Dendritic cell treated with granulocyte-macrophage colony-stimulating factor and Interleukin-4, amounts not matched to agents 40 ng/mL and 50 ng/mL, for 4 days (primary cell): ENCODE results near the gene KRI1.
"Not testable (repeated sequence)": the region's sequence is repeated elsewhere in the genome, so short reads cannot be mapped to it uniquely, and the experiment has no call there.

ENCODE experiments used
- H3K27ac Mint-ChIP-seq: one replicate; pipeline ENCODE4 v1.8.0; 2022; ENCODE audit warnings: mild to moderate bottlenecking, mixed read lengths
- H3K27me3 Mint-ChIP-seq: one replicate; pipeline ENCODE4 v1.8.0; 2022; ENCODE audit warnings: mild to moderate bottlenecking, mixed read lengths
- H3K36me3 Mint-ChIP-seq: one replicate; pipeline ENCODE4 v1.8.0; 2022; ENCODE audit warnings: low read depth, mixed read lengths
- H3K4me1 Mint-ChIP-seq: one replicate; pipeline ENCODE4 v1.8.0; 2022; ENCODE audit warnings: low read depth, mixed read lengths
- H3K4me3 Mint-ChIP-seq: one replicate; pipeline ENCODE4 v1.8.0; 2022; ENCODE audit warnings: mild to moderate bottlenecking, moderate library complexity, mixed read lengths
- H3K9me3 Mint-ChIP-seq: one replicate; pipeline ENCODE4 v1.8.0; 2022; ENCODE audit warnings: mixed read lengths
- intact Hi-C: fragments of 100-400 bp; cut with micrococcal nuclease; formaldehyde crosslinking; loops from one replicate; pipeline ENCODE4 v1.15.0; 2022

The KRI1 gene

GRCh38 chr19:10587022-10587838, 21.4 kb upstream of the KRI1 start, which contains the start of gene AP1M2:
Gene AP1M2, minus strand, starts transcription at chr19:10587312. Its CDS starts 81 bp downstream, at chr19:10587231.
- no peaks in the 10 kb centered on the region for H3K36me3 Mint-ChIP-seq
- H3K4me1 Mint-ChIP-seq, result no peaks in the 10 kb centered on the region
- H3K4me3 Mint-ChIP-seq, result no peak within 1 kb of the TSS
- peaks cover 22% of the 10 kb centered on the region for H3K27me3 Mint-ChIP-seq
- H3K9me3 Mint-ChIP-seq, result no peaks in the 10 kb centered on the region
- no peak within 1 kb of the TSS for H3K27ac Mint-ChIP-seq
- intact Hi-C loops, result no loop called here

DNA sequence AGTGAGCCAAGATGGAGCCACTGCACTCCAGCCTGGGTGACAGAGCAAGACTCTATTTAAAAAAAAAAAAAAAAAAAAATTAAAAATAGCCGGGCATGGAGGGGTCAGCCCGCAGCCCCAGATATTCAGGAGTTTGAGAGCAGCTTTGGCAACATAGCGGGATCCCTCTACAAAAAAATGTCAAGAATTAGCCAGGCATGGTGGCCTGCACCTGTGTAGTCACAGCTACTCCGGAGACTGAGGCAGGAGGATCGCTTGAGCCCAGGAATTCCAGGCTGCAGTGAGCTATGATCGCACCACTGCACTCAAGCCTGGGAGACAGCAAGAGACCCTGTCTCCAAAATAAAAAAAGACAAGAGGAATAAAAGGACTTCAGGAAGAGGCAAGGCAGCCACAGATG, 20.6 kb upstream of the KRI1 start:
- no peak overlapping the region for H3K27ac Mint-ChIP-seq
- no peaks in the 10 kb centered on the region for H3K4me1 Mint-ChIP-seq
- H3K4me3 Mint-ChIP-seq, result no peak overlapping the region
- H3K36me3 Mint-ChIP-seq, result no peaks in the 10 kb centered on the region
- H3K9me3 Mint-ChIP-seq, result no peaks in the 10 kb centered on the region
- intact Hi-C loops, result no loop called here
- peaks cover 22% of the 10 kb centered on the region for H3K27me3 Mint-ChIP-seq

- intact Hi-C loops, result no loop called here
- H3K27me3 Mint-ChIP-seq, result peaks cover 22% of the 10 kb centered on the region
- H3K9me3 Mint-ChIP-seq, result no peaks in the 10 kb centered on the region
- no peak overlapping the region for H3K4me3 Mint-ChIP-seq
- no peaks in the 10 kb centered on the region for H3K36me3 Mint-ChIP-seq
- H3K27ac Mint-ChIP-seq, result no peak overlapping the region
- no peaks in the 10 kb centered on the region for H3K4me1 Mint-ChIP-seq
These were observed 17.4 kb upstream of the KRI1 start for GRCh38 chr19:10583036-10583776.

GRCh38 chr19:10582091-10582490, 16.3 kb upstream of the KRI1 start:
- Mint-ChIP-seq H3K4me1 (no peaks in the 10 kb centered on the region), H3K4me3 (no peak overlapping the region), H3K27ac (no peak overlapping the region), H3K36me3 (no peaks in the 10 kb centered on the region), H3K27me3 (peaks cover 13% of the 10 kb centered on the region), H3K9me3 (no peaks in the 10 kb centered on the region)
- intact Hi-C loops, result no loop called here

- H3K4me3 Mint-ChIP-seq, result no peak overlapping the region
- H3K4me1 Mint-ChIP-seq, result no peaks in the 10 kb centered on the region
- H3K36me3 Mint-ChIP-seq, result no peaks in the 10 kb centered on the region
- intact Hi-C loops, result loop anchor here (1.0 kb wide), 2 partner anchors 63 to 119 kb away; no protein-coding TSS in a partner anchor
- no peak overlapping the region for H3K27ac Mint-ChIP-seq
- no peaks in the 10 kb centered on the region for H3K9me3 Mint-ChIP-seq
- H3K27me3 Mint-ChIP-seq, result peaks cover 6% of the 10 kb centered on the region
These were observed 15.3 kb upstream of the KRI1 start for GRCh38 chr19:10580979-10581631.

DNA sequence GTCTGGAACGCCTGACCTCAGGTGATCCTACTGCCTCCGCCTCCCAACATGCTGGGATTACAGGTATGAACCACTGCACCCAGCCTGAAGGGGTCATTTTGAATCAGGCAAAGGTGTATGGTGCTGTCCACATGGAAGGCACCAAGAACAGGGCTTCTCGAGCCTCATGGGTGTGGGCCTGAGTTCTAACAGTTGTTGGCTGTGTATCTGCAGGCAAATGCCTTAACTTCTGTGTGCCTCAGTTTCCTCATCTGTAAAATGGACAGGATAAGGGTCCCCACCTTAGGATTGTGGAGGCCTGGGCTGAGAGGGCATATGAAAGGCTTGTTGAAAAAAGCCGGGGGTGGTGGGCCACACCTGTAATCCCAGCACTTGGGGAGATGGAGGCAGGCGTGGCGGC, 12.1 kb upstream of the KRI1 start:
- intact Hi-C loops, result loop anchor here (10.0 kb wide), 1 partner anchor 93 kb away; no protein-coding TSS in a partner anchor
- Mint-ChIP-seq H3K27me3 (peaks cover under 1% of the 10 kb centered on the region), H3K36me3 (no peaks in the 10 kb centered on the region), H3K4me1 (no peaks in the 10 kb centered on the region), H3K27ac (no peak overlapping the region), H3K9me3 (no peaks in the 10 kb centered on the region), H3K4me3 (no peak overlapping the region)

- intact Hi-C loops, result loop anchor here (10.0 kb wide), 1 partner anchor 90 kb away; no protein-coding TSS in a partner anchor
- Mint-ChIP-seq H3K36me3 (no peaks in the 10 kb centered on the region), H3K4me1 (peaks cover 14% of the 10 kb centered on the region)
These were observed 9.4 kb upstream of the KRI1 start for GRCh38 chr19:10575011-10575716.

DNA sequence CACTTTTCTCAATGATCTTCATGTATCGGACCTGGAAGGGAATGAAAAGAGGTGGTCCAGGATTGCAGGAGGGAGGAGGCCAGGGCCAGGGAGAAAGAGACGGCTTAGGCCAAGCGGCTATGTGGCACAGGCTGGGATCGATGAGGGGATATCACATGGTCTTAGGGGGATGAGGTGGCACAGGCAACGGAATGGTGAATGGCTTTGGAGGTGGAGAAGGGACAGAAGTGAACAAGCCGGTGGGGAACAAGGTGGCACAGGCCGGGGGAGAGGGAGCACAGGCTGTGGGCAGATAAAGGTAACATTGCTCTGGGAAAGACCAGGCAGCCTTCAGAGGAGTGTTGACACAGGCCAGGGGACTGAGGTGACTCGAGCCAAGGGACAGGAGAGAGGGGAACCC, 8.7 kb upstream of the KRI1 start:
- Mint-ChIP-seq H3K36me3 (no peaks in the 10 kb centered on the region), H3K27me3 (peaks cover 6% of the 10 kb centered on the region), H3K4me1 (peaks cover 17% of the 10 kb centered on the region), H3K4me3 (no peak overlapping the region), H3K27ac (no peak overlapping the region), H3K9me3 (no peaks in the 10 kb centered on the region)
- intact Hi-C loops, result loop anchor here (10.0 kb wide), 1 partner anchor 90 kb away; no protein-coding TSS in a partner anchor

More at GRCh38 chr19:10575011-10575716, 9.4 kb upstream of the KRI1 start:
- H3K4me3 Mint-ChIP-seq, result no peak overlapping the region
- no peak overlapping the region for H3K27ac Mint-ChIP-seq
- H3K9me3 Mint-ChIP-seq, result no peaks in the 10 kb centered on the region
- peaks cover 6% of the 10 kb centered on the region for H3K27me3 Mint-ChIP-seq

DNA sequence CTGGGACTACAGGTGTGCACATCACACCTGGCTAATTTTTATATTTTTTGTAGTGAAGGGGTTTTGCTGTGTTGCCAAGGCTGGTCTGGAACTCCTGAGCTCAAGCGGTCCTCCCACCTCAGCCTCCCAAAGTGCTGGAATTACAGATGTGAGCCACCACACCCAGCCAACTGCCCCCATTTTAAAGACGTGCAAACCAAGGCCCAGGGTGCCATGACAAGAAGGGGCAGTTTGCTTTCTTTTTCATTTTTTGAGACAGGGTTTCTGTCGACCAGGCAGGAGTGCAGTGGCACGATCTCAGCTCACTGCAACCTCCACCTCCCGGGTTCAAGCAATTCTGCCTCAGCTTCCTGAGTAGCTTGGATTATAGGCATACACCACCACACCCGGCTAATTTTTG, 8.0 kb upstream of the KRI1 start:
- not testable (repeated sequence) for H3K27ac Mint-ChIP-seq, H3K4me3 Mint-ChIP-seq, H3K36me3 Mint-ChIP-seq, H3K9me3 Mint-ChIP-seq, H3K27me3 Mint-ChIP-seq
- H3K4me1 Mint-ChIP-seq, result peaks cover 22% of the 10 kb centered on the region
- intact Hi-C loops, result loop anchor here (10.0 kb wide), 1 partner anchor 89 kb away; no protein-coding TSS in a partner anchor

GRCh38 chr19:10568826-10569651, 3.2 kb upstream of the KRI1 start, which contains the start of gene CDKN2D:
Gene CDKN2D, minus strand, starts transcription at chr19:10568979. Its CDS starts 326 bp downstream, at chr19:10568653.
- Mint-ChIP-seq H3K36me3 (peaks cover 12% of the 10 kb centered on the region), H3K27ac (peak within 1 kb of the TSS; percentile 88), H3K4me3 (peak within 1 kb of the TSS; percentile 78), H3K4me1 (peaks cover 61% of the 10 kb centered on the region), H3K9me3 (no peaks in the 10 kb centered on the region), H3K27me3 (peaks cover 6% of the 10 kb centered on the region)
- intact Hi-C loops, result loop anchor here (2.0 to 5.0 kb wide), 2 partner anchors 66 to 128 kb away; partner anchors contain the start of gene KEAP1

DNA sequence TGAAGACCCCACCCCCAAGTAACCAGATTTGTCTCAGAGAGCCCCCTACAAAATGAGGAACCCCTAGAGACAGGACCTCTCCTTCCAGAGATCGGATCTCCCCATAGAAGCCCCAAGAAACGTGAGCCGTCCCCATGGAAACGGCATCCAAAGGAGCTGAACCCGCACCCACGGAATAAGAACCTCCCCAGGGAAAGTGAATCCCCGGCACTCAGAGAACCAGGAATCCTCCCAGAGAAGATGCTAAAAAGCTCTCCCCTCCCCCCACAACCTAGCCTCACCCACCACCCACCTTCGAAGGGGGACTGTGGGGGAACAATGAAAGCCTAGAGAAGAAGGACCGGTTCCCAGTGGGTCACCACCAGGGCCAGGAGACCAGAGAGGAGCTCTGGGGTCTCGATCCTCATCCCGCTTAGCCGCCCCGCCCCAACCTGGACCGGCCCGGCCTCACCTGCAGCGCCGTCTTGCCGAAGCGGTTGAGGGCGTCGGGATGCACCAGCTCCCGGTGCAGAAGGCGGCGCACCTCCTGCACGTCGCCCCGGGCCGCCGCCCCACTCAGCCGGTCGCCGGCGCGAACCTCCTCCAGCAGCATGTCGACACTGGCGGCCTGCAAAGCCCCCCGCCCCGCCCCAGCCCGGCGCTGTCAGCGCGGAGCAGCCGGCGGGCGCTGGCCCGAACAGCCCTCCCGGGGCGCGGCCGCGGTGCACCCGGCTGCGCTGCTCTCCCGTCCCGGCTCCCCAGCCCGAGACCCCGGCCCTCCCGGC, 2.4 kb upstream of the KRI1 start:
- H3K27ac Mint-ChIP-seq, result peak overlapping the region; percentile 88
- H3K36me3 Mint-ChIP-seq, result peaks cover 12% of the 10 kb centered on the region
- peaks cover 6% of the 10 kb centered on the region for H3K27me3 Mint-ChIP-seq
- intact Hi-C loops, result loop anchor here (2.0 to 5.0 kb wide), 2 partner anchors 65 to 129 kb away; partner anchors contain the start of gene KEAP1
- H3K4me1 Mint-ChIP-seq, result peaks cover 61% of the 10 kb centered on the region
- no peaks in the 10 kb centered on the region for H3K9me3 Mint-ChIP-seq
- peak overlapping the region; percentile 78 for H3K4me3 Mint-ChIP-seq

GRCh38 chr19:10567656-10568055, 1.8 kb upstream of the KRI1 start:
- Mint-ChIP-seq H3K4me3 (peak overlapping the region; percentile 78), H3K36me3 (peaks cover 14% of the 10 kb centered on the region), H3K27ac (peak overlapping the region; percentile 88), H3K4me1 (peaks cover 59% of the 10 kb centered on the region), H3K27me3 (peaks cover 3% of the 10 kb centered on the region), H3K9me3 (no peaks in the 10 kb centered on the region)
- intact Hi-C loops, result loop anchor here (2.0 to 5.0 kb wide), 2 partner anchors 65 to 130 kb away; partner anchors contain the start of gene KEAP1
